ENCODE results near the gene C15orf62.

The C15orf62 gene

DNA sequence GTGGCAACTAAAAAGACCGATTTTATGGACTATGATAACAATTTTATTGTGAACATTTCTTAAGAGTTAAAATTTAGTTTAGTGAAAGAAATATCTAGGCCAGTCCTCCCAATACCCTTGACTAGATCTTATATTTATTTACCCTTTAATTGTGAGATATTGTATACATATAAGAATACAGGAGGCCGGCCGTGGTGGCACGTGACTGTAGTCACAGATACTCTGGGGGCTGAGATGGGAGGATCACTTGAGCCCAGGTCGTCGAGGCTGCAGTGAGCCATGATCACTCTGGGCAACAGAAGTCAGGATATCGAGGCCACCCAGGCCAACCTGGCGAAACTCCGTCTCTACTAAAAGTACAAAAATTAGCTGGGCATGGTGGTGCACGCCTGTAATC lies 14.0 kb upstream of the C15orf62 start:
- DNase-seq (ENCODE audit: low read depth in 2 of 2): no peak

DNA sequence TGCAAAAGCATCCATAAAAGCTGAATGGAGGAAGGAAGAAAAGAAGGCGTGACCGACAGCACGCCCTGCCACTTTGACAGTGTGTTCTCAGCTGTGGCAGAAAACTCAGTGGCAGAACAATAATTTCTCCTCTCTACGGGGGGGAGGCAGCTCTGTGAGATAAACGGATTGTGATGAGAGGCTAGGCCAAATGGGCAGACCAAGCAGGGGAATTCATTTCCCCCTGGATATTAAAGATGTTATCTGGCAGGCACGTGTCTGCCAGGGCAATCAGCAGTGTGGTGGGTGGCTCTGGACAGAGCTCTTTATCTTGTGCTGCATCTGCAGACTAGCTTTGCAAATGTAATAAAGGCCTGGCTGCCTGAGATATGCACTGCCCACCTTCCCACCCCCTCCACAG lies 12.8 kb upstream of the C15orf62 start:
- no peak for DNase-seq (ENCODE audit: low read depth in 2 of 2)

DNA sequence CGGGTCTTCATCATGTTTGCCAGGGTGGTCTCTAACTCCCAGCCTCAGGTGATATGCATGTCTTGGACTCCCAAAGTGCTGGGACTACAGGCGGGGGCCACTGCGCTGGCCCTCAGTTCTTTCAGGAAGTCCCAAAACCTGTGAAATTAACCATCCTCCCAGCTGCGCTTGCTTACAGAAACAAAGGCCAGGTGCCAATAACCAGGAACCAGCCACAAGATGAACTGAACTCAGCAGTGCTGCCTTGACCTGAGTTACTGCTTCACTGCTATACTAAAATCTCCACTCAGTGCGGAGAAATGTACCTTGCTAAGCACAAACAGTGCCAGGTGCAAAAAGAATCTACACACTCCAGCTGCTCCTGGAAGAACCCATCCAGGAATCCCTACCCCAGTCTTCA lies 9.8 kb upstream of the C15orf62 start:
- DNase-seq (ENCODE audit: low read depth in 2 of 2): no peak

DNA sequence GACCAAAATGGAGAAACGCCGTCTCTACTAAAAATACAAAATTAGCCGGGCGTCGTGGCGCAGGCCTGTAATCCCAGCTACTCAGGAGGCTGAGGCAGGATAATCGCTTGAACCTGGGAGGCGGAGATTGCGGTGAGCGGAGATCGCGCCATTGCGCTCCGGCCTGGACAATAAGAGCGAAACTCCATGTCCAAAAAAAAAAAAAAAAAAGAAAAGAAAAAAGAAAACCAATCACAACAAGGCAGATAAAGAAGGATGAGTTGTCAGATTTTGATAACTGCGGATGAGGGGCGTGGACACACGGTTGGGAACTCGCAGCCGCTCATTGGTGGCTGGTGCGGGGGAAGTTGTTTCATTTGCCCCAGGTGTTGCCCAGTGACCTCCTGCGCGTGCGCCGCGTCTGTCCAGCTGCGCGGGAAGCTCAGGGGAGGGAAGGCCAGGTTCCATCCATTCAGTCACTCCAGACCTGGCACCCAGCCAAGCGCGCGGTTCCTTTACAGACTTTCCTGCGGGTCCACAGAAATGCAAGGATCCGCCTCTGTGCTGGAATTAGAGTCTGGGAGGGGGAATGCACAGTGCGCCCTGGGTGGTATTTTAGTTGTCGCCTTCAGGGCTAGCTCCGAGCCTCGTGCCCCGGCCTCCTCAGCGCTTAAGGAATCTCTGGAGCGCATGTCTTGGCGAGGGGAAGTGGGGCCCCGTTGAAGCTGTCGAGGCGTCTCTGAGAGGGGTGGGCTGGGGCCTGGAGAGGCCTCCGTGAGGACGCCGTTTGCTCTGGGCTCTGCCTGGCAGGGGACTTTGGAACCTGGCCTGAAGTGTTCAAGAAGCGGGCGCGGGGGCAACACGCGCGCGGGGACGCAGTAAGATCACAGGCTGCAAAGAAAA lies 6.6 kb upstream of the C15orf62 start:
- DNase-seq (ENCODE audit: low read depth in 2 of 2): no peak

DNA sequence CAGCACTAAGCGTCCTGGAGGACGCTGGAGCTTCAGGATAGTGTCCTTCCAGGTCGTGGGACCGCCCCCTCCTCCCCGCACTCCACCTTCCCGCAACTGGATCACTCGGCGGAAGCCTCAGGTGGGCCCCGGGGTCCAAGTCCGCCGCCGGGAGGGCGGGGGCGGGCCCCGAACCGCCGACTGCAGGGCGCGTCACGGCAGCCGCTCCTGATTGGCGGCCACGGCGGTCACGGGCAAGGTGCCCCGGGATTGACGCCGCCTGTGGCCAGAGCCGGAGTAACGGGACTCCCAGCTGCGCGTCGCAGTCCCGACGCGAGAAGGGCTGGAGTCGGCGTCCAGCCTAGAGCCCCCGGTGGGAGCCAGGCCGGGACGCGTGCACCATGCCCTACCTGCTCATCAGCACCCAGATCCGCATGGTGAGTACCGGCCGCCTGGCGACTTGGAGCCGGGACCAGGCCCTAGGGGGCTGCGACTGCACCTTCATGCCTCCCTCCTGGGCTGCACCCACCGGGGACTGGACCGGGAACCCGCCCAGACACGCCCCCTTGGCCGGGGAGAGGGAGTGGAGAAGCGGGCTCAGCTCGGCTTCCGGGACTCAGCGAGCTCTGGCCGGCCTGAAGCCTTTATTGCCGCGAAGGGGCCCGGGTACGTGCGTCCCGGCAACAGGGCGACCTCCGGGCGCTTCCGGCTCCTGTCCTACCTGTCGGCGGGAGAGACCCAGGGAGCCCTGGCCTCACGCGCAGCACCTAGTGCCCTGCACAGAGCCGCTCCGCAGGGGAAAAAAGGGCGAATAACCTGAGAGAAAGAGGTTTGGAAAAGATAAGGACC lies 5.8 kb upstream of the C15orf62 start, which contains the start of gene GCHFR:
Gene GCHFR, plus strand, starts transcription at position 268 of the 828 bp plus-strand sequence. Its CDS starts 113 bp downstream, at position 381.
- DNase-seq (ENCODE audit: low read depth in 2 of 2): peak in 1 of 2 donors; percentile 38

DNA sequence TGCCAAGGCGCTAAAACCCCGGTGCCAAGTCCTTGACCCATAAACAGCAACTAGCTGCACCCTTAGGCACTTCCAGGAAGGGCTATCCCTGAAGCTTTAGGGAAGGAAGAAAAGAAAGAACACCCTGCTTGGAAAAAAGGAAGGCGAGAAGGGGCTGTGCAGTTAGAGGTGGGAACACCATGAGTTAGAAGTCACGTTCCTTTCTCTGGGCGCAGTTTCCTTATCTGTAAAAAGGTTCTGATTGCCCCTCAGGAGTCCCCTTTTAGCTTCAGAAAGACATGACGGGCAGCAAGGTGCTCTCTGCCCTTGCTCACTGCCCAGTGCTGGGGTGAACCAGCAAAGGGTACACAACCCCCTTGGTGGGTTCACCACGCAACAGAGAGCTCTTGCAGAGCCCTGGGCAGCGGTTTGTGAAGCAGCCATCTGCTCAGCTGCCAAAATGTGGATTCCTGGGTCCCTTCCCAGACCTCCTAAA lies 5.1 kb upstream of the C15orf62 start:
- DNase-seq (ENCODE audit: low read depth in 2 of 2): no peak

DNA sequence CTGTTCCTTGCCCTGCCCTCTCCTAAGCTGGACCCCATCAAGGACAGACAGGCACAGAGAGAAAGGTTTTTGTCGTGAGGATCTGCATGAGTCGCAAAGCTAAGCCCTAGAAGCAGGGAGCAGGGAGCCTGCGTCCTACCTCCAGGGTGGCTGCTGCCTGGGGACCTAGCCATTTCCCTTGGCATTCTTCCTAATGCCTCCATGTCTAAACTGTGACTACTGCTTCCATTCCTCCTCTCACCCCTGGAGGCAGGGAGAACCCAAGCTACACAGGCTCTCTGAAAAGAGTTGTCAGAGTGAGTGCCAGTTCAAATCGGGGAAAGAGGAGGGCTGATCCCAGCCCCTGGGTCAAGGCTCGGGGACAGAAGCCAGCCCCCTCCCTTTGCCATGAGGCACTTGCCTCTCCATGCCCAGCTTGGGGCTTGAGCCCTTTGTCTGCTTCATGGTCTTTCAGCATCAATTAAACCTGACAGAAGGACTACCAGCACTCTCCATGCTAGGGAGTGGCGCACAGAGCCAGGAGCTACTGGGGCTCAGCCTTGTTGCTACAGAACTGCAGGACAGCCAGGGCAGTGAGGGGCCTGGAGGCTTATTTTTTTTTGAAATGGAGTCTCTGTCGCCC lies 3.5 kb upstream of the C15orf62 start:
- DNase-seq (ENCODE audit: low read depth in 2 of 2): no peak

DNA sequence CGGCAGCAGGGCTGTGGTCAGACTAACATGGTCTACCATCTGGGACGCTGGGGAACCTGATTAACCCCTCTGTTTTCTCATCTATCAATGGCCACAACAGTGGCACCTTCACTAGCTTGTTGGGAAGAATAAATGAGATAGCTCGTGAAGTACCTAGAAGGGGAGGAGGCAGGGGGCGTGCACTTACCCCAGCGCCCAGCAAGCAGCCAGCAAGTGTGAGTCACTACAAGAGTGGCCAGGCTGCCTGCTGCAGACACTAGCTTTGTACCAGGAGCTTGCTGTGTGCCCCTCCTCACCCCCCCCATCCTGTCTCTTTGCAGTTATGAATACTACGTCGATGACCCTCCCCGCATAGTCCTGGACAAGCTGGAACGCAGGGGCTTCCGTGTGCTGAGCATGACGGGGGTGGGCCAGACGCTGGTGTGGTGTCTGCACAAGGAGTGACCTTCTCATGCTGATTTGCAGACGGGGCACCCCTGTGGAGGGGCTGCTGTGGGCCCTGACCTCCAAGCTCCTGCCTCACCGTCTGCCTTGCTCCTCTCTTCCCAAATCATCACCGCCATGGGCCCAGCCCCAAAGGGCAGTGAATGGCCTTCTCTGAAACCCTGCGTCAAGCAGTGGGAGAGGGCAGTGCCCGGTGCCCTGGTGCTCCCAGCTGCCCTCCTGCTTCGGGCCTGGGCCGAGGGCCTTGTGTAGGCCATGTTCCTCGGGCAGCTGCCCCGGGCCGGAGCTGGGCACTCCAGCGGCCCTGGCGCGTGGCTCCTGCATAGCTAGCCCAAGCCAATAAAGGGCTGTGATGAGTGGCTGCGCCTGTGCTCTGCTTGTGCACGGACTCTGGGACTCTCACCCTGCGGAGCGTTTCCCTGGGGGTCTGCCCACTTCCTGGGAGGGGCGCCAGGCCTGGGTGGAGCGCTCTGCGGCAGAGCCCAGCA lies 2.6 kb upstream of the C15orf62 start:
- DNase-seq (ENCODE audit: low read depth in 2 of 2): no peak

DNA sequence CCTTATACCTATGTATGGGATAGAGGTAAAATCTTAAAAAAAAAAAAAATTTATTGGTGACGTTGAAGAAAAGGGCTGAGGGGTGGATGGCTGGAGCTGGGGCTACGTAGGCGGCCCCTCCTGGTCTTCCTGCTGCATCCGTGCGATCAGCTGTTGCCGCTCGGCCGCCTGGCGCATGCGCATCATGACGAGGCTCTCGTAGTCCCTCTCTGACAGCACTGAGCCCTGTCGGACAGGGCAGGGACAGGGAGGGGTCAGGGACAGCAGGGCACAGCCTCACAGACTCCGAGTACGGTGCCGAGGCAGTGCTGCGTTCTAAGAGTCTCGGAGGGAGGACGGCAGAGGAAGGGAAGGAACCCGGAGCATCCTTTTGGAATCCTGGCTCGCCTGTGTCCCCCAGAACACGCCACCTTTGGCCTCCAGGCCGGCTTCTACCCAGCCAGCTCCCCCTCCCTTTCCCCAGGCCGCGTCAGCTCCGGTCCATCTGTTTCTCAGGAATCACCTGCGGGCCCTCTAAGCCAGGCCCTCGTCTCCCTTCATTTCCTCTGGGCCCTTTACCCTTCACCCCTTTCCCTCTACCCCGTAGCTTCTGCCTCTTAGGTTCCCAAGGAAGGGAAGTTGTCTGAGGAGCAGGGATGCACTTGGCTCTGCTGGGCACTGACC lies 1.8 kb upstream of the C15orf62 start:
- no peak for DNase-seq (ENCODE audit: low read depth in 2 of 2)

DNA sequence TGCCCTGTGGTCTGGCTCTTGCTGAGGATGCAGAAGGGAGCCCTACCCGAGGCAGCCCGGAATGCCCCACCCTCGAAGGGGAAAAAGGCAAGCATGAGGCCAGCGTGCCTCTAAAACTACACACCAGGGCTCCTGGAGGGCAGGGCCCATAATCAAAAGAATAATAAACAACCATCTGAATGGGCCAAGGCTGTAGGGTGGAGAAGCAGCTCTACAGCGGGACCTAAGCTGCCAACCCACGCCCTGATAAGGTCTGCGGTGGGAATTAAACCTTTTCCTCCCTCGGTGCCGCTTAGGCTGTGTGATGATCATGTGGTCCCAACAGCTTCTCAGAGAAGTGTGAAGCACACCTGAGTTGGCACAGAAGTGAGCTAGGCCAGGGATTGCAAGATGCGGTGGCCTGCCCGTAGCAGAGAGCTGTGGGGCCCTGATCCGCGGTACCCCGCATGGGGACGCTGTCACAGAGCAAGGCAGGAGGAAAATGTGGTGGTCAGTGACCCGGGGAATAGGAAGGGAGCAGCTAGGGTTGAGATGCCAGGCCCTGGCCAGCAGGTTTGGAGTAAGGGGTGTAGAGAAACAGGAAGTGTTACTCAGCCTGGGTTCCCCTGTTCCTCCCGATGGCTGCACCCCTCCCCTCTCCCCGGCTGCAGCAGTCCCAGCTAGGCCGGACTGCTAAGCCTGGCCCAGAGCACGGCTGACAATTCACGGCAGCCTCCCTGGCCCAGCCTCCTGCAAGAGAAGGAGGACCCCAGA lies 1.1 kb upstream of the C15orf62 start:
- no peak for DNase-seq (ENCODE audit: low read depth in 2 of 2)

DNA sequence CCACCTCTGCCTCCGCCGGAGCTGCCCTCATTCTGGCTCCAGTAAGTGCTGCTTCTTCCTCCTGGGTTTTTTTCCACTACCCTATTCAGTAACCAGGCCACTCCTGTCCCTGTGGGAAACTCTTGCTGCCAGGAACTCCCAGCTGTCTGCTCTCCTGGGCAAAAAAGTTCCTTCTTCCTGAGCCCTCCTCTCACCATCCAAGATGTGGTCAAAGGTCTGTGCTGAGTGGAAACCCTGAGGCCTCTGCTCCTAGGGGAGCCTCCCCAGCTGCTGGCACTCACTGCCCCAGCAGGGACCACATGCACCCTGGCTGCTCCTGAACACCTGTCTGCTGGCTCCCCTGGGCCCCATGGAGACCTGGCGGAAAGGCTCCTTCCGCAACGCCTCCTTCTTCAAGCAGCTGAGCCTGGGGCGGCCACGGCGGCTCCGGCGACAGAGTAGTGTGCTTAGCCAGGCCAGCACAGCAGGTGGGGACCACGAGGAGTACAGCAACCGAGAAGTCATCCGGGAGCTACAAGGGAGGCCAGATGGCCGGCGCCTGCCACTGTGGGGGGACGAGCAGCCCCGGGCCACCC lies 454 bp downstream of the C15orf62 start:
- DNase-seq (ENCODE audit: low read depth in 2 of 2): no peak

DNA sequence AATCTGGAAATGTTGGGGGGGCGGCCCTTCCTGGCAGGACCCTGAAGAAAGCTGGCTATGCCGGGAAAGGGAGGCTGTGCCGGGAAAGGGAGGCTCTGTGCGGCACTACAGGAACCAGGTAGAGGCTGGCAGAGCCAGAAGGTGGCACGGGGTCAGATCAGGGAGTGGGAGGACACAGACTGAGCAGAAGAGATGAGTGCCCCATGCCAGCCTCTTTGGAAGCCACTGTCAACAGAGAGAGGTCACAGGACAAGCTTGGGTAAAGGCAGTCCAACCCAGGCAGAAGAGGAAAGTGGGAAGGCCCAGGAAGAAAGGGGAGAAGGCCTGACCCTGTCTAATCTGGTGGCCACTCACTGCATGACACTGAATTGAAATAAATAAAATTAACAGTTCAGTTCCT lies 1.5 kb downstream of the C15orf62 start:
- no peak for DNase-seq (ENCODE audit: low read depth in 2 of 2)

DNA sequence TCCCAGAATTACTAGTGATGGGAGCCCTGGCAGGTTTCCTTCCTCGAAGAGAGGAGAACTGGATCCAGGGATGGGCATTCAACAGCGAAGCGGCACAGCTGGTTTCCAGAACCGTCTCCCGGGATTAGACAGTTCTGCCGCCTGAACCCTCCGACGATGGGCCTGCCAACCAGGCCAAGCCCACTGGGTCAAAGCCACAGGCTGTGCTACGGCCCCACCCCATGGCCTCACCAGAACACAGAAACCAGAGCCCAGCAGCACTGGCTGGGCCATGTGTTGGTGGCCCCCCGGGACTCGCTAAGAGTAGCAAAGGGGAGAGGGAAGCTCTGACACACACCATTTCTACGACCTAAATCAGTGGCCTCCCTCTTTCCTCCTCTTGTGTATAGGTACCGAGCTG lies 2.2 kb downstream of the C15orf62 start:
- no peak for DNase-seq (ENCODE audit: low read depth in 2 of 2)

DNA sequence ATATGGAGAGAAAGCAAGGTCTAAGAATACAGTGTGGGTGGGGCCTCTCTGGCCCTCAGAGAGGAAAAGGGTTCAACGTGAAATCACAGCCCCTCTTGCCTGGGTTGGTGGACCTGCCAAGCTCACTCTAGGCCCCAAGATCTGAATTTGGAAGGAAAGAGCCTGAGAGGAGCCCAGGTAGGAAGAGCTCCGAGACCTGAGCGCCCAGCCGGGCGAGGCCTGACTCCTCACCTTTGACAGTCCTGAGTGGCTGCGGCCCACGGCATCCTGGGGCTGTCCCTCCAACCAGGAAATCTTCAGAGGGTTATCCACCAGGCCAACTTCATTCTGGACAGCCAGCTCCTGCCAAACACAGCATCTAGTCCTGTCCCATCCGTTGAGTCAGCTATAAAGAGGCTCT lies 3.7 kb downstream of the C15orf62 start:
- no peak for DNase-seq (ENCODE audit: low read depth in 2 of 2)

DNA sequence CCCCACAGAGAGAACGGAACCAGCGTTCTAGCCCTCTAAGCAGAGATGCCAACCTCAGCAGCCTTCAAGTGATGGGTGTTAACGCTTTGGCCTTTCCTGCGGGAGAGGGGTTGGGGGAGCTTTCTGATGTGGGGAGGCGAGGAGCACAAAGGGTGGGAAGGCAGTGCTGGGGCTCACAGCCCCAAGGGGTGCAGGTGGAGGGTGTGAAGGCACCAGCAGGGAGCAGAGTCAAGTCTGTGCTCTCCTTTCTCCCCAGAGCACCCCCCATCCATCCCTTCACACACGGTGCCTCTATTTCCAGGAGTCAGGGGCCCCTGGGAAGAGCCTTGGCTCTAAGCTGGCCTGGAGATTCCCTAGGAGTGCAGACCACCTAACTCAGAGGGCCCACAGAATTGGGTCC lies 4.1 kb downstream of the C15orf62 start:
- DNase-seq (ENCODE audit: low read depth in 2 of 2): no peak

DNA sequence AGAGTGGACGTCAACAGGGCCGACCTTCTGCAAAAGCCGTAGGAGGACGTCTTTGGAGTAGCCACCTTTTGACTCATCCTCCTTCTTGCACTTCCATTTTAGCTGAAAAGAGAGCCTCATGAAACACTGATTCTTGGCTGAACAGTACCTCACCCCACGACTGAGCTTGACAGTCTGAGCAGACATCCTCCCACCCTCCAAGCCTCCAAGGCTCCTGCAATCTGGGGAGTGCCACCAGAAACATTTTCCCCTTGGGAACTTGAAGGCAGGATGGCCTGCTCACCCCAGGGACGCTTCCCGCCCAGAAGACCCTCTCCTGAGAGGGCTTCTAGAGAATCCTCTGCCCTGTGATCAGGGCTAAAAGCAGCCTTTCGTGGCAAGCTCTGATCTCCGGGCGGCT lies 5.2 kb downstream of the C15orf62 start:
- DNase-seq (ENCODE audit: low read depth in 2 of 2): no peak

DNA sequence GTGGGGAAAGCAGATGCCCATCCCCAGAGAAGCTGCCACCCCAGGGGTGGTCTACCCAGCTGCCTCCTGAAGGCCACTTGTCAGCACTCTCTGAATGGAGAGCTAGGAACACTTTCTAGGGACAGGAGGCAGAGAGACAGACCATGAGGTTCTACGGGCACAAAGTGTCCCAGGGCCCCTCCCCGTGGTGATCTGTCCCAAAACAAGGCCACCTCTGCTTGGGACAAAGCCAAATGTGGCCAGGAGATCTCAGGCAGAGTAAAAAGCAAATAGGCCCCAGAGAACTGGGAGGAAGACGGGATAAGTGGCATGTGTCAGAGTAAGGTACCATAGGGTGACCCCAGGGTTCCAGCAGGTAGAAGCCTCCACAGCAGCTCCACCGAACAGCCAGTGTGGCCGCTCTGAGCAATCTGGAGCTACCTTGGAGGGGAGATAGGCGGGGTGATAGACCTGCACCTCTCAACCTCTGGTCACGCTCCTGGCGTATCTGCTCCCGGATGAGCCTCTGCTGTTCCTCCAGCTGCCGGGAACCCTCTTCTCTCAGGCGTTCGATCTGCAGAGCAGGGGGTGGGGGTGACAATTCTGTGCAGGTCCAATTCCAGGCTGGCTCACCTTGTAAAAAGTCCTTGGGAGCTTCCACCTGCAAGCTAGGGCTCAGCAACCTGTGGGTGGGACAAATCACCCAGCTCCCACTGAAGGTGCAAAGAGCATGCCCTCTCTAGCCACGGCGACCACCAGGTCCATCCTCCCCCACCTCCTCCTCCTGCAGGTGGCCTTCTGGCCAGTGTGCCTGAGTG lies 6.2 kb downstream of the C15orf62 start:
- no peak for DNase-seq (ENCODE audit: low read depth in 2 of 2)

DNA sequence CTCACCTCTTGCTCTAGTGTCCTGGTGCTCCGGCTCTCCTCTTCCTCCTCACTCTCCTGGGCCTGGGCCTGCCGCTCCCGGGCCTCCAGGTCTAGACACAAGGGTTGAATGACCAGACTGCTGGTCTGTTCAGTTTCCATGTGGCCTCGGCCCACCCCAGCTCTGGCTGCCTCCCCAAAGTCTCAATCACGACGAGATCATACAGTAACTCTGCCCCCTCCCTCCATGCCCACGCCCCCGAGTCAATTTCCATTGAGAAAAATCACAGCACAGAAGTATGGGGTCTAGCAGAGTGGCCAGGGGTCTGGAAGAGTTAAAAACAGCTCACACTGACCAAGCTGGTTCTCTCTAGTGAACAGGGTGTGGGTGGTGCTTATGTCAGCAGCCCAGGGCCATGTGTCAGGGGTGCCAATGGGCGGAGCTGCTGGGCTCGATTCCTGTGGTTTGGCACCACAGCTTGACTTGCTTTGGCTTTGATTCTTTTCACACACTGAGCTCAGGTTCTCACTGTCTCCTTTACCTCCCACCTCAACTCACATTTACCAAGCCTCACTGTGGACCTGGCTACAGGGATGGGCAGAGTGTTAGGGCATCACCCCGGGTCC lies 6.9 kb downstream of the C15orf62 start:
- no peak for DNase-seq (ENCODE audit: low read depth in 2 of 2)

All from activated CD8-positive, alpha-beta memory T cell treated with anti-CD3 and anti-CD28 coated beads for 4 hours (primary cell).